ENCODE measurements around the gene PHC1.
"Not testable (repeated sequence)": the region's sequence is repeated elsewhere in the genome, so short reads cannot be mapped to it uniquely, and the experiment has no call there.

The PHC1 gene

GRCh38 chr12:8907513-8907912 is 6.8 kb upstream of the PHC1 start:
- FAIRE-seq, result no peak

DNA sequence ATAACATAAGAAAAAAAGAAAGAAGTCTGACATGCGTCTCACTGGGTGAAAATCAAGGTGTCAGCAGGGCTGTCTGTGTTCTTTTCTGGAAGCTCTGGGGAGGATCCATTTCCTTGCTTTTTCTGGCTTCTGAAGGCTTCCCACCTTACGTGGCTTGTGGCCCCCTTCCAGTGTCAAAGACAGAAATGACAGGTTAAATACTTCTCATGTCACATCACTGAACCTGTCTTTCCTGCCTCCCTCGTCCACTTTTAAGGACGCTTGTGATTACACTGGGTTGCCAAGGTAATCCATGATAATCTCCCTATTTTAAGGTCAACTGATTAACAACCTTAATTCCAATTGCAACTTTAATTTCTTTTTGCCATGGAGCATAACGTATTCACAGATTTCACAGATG is 4.6 kb upstream of the PHC1 start:
- DNase-seq (ENCODE audit: insufficient read length, low spot score) (no peak), FAIRE-seq (no peak)

More at GRCh38 chr12:8907513-8907912, 6.8 kb upstream of the PHC1 start:
- DNase-seq (ENCODE audit: insufficient read length, low spot score), result no peak

- FAIRE-seq, result no peak
These were observed 2.6 kb upstream of the PHC1 start for GRCh38 chr12:8911606-8912268.

DNA sequence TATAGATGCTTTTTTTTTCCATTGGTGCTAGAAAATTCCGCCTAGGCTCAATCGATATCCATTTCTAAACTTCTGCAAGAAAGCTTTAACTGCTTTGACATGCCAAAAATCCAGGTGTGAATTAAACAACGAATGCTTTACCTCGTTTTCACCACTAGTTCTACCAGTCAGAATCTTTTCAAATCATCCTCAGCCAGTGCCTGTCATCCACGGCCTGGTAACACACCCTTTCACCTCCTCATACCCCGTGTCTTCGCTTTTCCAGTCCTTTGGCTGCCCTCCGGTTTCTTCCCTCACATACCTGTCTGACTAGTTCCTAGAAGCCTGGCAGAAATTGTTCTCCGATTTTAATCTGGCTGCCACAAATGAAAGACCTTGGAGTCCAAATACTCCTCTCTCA is 1.4 kb upstream of the PHC1 start:
- FAIRE-seq (no peak), DNase-seq (ENCODE audit: insufficient read length, low spot score) (no peak)

More at GRCh38 chr12:8911606-8912268, 2.6 kb upstream of the PHC1 start:
- no peak for DNase-seq (ENCODE audit: insufficient read length, low spot score)

- no peak for DNase-seq (ENCODE audit: insufficient read length, low spot score)
- no peak for FAIRE-seq
These were observed 642 bp upstream of the PHC1 start for GRCh38 chr12:8913702-8914032.

DNA sequence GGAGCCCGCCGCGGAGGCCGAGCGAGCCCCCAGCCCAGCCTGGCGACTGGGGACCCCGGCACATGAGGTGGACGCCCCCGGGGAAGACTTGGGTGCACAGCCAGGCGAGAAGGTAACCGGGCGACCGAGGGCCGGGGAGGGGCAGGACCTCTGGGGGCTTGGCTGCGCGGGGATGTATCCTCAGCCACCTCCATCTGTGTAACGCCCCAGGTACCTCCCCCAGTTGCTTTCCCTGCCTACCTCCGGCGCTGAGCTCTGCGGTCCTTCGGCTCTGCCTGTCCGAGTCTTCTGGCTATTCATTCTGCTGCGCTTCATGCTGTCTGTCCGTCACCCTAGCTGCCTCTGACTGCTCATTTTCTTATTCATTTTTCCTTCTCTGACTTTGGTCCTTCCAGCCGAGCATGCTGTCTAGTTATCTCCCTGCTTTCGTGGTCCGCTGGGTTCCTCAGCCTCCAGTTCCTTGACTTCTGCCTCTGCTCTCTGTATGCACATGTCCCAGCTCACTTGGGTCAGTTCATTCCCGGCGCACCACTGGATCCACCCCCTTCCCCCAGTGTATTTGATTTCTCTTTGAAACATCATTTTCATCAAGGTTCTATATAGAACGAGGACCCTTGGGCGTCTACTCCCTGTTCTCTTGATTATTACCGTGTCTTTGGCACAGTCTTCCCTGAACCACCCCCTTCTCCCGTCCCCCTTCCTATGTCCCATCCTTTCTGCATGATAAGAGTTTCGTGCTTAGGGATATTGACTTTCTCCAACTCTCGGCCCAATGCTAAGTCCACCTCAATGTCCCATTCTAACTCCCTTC is 612 bp downstream of the PHC1 start:
- DNase-seq (ENCODE audit: insufficient read length, low spot score) (peak; percentile 70), FAIRE-seq (no peak)

- DNase-seq (ENCODE audit: insufficient read length, low spot score) (no peak), FAIRE-seq (no peak)
These were observed 1.8 kb downstream of the PHC1 start for GRCh38 chr12:8916154-8916553.

GRCh38 chr12:8917031-8917430 is 2.7 kb downstream of the PHC1 start:
- no peak for FAIRE-seq
- no peak for DNase-seq (ENCODE audit: insufficient read length, low spot score)

- FAIRE-seq (no peak), DNase-seq (ENCODE audit: insufficient read length, low spot score) (no peak)
These were observed 3.4 kb downstream of the PHC1 start for GRCh38 chr12:8917751-8918150.

DNA sequence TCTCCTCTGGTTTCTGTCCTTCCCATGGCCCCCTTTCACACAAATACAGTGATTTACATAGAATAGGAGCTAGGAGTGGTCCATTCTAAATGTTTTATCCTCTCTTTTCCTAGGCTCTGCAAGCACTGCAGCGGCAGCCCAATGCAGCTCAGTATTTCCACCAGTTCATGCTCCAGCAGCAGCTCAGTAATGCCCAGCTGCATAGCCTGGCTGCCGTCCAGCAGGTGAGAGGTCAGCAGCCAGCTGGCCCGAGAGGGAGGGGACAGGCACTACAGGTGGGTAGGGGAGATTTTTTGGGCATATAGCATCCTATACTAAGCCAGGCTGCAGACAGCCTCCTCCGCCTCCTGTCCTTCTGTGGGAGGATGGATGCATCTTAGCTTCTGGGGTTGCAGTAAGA is 5.3 kb downstream of the PHC1 start:
- not testable (repeated sequence) for DNase-seq (ENCODE audit: insufficient read length, low spot score); FAIRE-seq

DNA sequence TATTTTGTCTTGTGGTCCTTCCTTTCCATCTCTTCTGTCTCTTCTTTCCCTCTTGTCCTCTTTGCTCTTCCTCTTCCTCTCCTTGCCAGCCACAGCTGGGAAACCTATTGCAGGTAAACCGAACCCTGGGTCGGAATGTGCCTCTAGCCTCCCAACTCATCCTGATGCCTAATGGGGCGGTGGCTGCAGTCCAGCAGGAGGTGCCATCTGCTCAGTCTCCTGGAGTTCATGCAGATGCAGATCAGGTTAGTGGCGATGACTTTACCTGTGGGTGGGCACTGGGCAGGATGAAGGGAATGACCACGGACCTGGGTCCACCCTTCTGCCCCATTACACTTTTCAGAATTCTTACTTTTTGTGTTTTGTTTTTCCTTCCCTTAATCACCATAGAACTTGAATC is 8.2 kb downstream of the PHC1 start:
- FAIRE-seq, result no peak
- no peak for DNase-seq (ENCODE audit: insufficient read length, low spot score)

DNA sequence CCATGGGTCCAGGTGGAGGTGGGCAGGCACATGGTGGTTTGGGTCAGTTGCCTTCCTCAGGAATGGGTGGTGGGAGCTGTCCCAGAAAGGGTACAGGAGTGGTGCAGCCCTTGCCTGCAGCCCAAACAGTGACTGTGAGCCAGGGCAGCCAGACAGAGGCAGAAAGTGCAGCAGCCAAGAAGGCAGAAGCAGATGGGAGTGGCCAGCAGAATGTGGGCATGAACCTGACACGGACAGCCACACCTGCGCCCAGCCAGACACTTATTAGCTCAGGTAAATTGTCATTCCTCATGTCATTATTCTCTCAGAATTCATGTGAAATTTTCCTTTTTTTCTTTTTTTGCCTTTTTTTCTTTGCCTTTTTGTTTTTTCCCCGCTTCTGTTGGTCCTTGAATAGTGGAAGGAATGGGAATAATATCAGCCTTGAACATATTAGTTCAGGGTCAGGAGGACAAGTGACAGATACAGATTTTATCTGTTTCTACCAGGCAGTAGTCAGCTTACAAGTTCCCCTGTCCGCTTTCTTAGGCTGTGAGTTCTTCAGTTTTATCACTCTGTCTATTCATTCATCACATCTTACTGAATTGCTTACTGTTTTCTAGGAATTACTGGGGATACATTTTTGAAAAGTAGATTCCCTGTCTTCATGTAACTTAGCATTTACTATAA is 16.5 kb downstream of the PHC1 start:
- not testable (repeated sequence) for FAIRE-seq; DNase-seq (ENCODE audit: insufficient read length, low spot score)

DNA sequence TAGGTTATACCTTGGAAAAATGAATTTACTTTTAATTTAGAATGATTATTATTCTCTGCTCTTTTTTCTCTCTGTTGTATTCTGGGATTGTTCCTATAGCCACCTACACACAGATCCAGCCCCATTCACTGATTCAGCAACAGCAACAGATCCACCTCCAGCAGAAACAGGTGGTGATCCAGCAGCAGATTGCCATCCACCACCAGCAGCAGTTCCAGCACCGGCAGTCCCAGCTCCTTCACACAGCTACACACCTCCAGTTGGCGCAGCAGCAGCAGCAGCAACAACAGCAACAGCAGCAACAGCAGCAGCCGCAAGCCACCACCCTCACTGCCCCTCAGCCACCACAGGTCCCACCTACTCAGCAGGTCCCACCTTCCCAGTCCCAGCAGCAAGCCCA is 18.2 kb downstream of the PHC1 start:
- DNase-seq (ENCODE audit: insufficient read length, low spot score); FAIRE-seq: not testable (repeated sequence)

- DNase-seq (ENCODE audit: insufficient read length, low spot score), result not testable (repeated sequence)
- FAIRE-seq, result peak; percentile 26
These were observed 19.8 kb downstream of the PHC1 start for GRCh38 chr12:8934080-8934479.

- DNase-seq (ENCODE audit: insufficient read length, low spot score) (no peak), FAIRE-seq (no peak)
These were observed 22.4 kb downstream of the PHC1 start for GRCh38 chr12:8936735-8937134.

- not testable (repeated sequence) for FAIRE-seq; DNase-seq (ENCODE audit: insufficient read length, low spot score)
These were observed 23.6 kb downstream of the PHC1 start for GRCh38 chr12:8937842-8938442.

DNA sequence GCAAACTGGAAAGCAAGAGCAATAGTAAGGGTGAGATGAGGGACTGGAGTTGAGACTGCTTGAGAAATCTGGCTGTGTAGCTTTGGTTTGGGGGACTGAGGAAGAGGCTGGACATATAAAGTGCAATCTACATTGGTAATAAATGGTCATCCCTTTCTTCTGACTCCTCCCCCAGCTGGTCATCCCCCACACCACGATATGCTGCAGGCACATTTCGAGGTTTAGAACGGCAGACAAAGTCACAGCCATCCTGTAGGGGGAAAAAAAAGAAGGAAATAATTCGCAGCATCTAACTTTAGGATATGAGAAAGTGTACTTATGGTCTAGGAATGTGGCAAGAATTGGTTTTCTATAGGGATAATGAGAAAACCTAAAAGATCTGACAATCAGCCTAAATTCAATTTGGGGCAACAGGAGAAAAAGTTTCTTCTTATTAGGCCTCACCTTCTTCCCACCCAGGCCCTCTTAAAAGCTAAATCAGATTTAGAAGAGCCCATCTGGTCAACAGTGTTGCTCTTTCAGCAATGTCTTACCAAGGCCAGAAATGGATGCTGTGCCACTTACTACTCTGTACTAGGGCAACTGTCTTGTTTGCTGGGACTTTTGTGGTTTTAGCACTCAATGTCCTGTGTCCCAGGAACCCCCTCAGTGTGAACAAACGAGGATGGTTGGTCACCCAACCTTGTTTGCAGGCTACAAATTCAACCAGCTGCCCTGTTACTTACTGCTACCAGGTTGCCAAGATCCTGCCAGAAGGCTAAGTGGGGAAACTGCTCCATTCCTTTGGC is 27.6 kb downstream of the PHC1 start:
- no peak for FAIRE-seq

GRCh38 chr12:8943565-8944186 is 29.4 kb downstream of the PHC1 start:
- FAIRE-seq, result no peak

More for the DNA sequence above, 27.6 kb downstream of the PHC1 start:
- DNase-seq (ENCODE audit: insufficient read length, low spot score), result no peak

GRCh38 chr12:8946733-8947132 is 32.4 kb downstream of the PHC1 start:
- FAIRE-seq (no peak), DNase-seq (ENCODE audit: insufficient read length, low spot score) (no peak)

More at GRCh38 chr12:8943565-8944186, 29.4 kb downstream of the PHC1 start:
- no peak for DNase-seq (ENCODE audit: insufficient read length, low spot score)

DNA sequence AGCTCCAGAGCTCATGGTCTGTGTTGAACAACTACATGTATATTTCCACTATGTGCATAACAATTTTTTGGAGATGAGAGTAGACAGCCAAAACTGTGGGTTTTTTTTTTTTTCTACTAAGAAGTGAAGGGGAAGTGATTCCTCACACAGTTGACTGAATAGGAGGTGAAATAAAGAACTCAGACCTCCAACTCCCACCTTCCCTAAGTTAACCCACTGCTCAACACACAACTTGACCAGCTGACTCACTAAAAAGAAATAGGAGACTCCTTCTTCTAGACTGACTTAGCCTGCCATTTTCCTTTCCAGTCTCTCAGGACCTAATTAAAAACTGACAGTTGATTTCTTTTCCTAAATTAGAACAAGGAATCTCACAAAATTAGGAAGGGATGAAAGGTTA is 33.4 kb downstream of the PHC1 start:
- no peak for DNase-seq (ENCODE audit: insufficient read length, low spot score)
- FAIRE-seq, result no peak

Data from HTR-8/SVneo (cell line).